Sigmoid colon (tissue), 4 donors: ENCODE measurements around the gene PPM1E.

Experiments used
- POLR2A ChIP-seq, 2 donors: fragments of 450-650 bp; IDR thresholded peaks; one replicate each; pipeline ENCODE4 v1.6.1; 2016; ENCODE audit warnings: antibody characterized with exemption in 2 of 2, mild to moderate bottlenecking in 2 of 2, moderate library complexity in 2 of 2
- POLR2AphosphoS5 ChIP-seq, 4 donors: sonication (generic); formaldehyde crosslinking; IDR thresholded peaks; one replicate each; pipeline ENCODE4 v1.6.1; 2017; ENCODE audit warnings: antibody characterized with exemption in 4 of 4
- TF ChIP-seq, protein P1 (sequence below), 4 experiments: fragments of 450-650 bp in 3 of 4; fragments of 200-600 bp in 1 of 4; IDR thresholded peaks; one replicate each; pipeline ENCODE4 v1.5.1; 2016 to 2019; ENCODE audit warnings: antibody characterized with exemption in 4 of 4, mild to moderate bottlenecking in 3 of 4, moderate library complexity in 2 of 4

- TF ChIP-seq, protein P1, sequence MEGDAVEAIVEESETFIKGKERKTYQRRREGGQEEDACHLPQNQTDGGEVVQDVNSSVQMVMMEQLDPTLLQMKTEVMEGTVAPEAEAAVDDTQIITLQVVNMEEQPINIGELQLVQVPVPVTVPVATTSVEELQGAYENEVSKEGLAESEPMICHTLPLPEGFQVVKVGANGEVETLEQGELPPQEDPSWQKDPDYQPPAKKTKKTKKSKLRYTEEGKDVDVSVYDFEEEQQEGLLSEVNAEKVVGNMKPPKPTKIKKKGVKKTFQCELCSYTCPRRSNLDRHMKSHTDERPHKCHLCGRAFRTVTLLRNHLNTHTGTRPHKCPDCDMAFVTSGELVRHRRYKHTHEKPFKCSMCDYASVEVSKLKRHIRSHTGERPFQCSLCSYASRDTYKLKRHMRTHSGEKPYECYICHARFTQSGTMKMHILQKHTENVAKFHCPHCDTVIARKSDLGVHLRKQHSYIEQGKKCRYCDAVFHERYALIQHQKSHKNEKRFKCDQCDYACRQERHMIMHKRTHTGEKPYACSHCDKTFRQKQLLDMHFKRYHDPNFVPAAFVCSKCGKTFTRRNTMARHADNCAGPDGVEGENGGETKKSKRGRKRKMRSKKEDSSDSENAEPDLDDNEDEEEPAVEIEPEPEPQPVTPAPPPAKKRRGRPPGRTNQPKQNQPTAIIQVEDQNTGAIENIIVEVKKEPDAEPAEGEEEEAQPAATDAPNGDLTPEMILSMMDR (IDR thresholded peaks at IDR 0.05) = no peak
- TF ChIP-seq POLR2AphosphoS5 (IDR thresholded peaks at IDR 0.05) (no peak), POLR2A (IDR thresholded peaks at IDR 0.05) (no peak)
These were observed 21.6 kb upstream of the PPM1E start for GRCh38 chr17:58734040-58734439.
